GM19438 (cell line): Measurements from ENCODE around the gene CSNK1D.

Experiments
- ATAC-seq: cut with Tn5 transposase; IDR thresholded peaks from one replicate; pipeline ENCODE4 v1.9.1; 2021; ENCODE audit warnings: low read depth; ENCODE audit not compliant: unreplicated experiment

CSNK1D gene

DNA sequence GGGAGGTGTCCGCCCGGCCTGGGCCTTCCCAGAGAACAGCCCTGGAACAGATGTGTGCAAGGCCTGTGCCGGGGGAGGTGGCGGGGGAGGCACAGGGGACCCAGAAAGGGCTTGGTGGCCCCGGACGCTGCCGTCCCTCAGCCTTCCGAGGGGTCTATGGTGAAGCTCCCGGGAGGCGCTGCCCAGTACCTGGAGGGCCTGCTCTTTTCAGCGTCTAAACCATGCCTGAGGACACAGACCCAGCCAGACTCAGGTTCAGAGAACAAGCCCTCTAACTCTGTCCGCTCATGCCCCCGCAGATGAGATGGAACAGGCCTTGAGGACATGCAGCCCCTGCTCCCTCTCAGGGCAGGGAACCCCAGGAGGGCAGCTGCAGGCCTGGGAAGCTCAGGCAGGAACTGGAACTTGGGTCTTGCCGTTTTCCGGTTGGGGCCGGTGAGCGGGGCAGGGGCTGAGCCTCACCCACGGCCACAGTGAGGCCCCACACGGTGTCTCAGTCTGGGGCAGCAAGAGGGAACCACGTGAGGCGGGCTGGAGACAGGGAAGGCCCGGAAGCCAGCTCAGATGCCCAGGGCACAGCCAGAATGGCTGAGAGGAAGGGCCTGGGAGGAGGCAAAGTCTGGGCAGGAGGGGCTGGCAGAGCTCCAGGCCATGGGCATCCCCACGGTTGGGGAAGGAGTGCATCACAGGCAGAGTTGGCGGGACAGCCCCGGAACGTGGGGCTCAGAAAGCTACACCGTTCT is 32.1 kb downstream of the CSNK1D start:
- ATAC-seq = no peak

DNA sequence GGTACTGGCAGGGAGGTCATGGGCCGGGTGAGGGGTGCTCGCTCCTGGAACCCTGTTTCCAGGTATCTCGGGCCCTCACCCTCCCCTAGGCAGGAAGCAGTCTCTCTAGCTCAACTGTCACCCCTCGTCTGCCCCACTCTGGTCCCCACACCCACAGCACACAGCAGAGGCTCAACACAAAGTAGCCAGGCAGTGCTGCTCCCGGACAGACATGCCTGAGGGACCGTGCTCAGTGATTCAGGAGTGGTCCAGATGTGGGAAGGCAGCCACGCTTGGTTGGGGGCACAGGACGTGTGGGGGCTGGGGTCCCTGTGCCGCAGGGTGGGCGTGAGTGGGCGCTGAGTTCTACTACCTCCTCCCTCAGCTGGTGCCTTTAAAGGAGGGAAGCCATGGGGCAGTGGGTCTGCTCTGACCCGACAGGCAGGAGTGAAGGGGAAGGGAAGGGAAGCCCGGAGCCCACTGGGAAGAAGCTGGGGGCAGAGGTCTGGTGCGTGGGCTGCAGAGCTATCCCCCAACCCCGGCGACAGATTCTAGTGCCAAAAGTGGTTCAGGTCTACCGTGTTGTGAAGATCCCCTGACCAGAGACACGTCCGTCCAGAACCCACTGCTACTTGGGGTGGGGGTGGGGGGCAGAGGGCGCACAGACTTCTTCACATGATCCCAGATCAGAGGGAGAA is 32.9 kb downstream of the CSNK1D start:
- ATAC-seq = no peak

DNA sequence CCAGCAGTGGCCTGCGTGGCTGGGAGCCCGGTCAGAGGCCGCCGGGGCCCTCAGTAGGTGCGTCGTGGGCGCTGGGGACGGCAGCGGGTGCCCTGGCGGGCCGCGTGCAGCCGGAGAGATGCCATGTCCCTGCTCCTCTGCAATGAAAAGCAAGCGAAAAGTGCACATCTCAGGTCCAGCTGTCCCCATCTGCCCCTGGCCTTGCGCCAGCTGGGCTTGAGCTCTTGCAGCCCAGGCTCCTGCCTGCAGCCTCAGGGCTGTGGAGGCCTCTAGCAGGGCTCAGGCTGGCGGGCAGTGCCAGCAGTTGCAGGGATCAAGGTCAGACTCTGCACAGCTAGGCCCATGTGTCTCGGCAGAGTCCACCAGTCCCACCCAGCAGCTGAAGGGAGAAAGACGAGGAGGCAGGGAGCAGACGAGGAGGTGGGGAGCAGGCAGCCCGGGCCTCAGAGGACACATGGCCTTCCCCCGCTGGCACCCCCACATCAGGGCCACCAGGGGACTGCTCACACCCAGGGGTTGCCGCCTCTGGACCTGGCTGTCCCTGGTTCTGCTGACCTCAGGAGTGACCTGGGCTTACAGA is 33.5 kb downstream of the CSNK1D start:
- no peak for ATAC-seq

DNA sequence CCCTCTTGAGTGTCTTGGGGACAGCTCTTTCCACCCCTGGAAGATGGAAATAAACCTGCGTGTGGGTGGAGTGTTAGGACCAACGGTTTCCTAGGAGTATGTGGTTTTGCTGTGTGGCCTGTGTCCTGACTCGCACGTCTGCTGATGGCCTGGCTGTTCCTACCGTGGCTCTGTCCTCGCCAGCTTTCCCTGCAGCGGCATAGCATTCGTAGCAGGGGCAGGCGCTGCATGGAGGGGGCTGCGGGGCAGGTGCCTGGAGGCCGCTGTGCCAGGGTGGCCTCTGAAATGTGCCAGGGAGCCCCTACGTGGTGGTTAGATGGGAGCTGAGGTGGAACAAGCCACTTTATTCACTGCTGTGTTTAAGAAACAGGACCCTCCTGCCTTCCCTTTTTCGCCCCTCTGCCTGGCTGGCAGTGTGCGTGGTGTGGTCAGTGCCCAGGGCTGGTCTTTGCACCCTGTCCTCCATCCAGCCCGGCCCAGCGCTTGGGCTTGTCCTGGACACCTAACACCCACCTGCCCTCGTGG is 34.0 kb downstream of the CSNK1D start:
- no peak for ATAC-seq

DNA sequence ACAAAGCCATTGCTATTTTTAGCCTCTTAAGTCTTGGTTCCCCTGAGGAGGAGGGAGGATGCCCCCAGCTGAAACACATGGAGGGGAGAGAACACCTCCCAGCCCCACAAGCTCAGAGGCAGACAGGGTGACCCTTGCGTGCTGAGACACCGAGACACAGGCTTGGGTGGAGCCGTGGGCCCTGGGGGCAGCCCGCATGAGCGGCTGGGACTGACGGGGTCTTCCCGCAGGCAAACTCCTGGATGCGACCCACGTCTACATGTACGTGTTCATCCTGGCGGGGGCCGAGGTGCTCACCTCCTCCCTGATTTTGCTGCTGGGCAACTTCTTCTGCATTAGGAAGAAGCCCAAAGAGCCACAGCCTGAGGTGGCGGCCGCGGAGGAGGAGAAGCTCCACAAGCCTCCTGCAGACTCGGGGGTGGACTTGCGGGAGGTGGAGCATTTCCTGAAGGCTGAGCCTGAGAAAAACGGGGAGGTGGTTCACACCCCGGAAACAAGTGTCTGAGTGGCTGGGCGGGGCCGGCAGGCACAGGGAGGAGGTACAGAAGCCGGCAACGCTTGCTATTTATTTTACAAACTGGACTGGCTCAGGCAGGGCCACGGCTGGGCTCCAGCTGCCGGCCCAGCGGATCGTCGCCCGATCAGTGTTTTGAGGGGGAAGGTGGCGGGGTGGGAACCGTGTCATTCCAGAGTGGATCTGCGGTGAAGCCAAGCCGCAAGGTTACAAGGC is 34.9 kb downstream of the CSNK1D start:
- no peak for ATAC-seq

DNA sequence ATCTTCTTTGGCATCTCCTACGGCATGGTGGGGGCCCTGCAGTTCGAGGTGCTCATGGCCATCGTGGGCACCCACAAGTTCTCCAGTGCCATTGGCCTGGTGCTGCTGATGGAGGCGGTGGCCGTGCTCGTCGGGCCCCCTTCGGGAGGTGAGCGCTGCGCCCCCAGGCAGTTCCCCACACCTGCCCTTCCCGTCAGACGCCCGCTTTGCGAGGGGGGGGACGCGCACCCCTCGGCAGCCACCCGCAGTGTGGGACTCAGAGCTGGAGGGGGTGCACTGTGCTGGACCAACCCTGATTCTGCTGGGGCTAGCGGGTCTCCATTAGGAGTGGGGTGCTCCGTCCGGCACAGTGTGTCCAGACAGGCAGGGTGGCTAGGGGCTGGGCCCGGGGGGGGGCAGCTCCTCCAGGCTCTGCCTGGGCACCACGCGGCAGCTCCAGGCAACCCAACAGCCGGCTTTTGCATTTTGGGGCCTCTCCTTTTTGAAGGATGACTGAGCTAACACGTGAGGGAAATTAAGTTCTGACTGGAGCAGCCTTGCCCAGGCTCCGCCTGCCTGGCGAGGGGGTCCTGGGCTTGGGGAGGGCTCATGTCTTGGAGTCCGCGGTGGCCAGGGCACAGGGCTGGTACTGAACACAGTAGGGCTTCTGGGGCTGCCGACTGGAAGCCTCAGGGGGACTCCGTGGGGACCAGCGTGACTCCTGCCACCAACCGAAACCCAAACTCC is 35.6 kb downstream of the CSNK1D start:
- ATAC-seq = no peak

DNA sequence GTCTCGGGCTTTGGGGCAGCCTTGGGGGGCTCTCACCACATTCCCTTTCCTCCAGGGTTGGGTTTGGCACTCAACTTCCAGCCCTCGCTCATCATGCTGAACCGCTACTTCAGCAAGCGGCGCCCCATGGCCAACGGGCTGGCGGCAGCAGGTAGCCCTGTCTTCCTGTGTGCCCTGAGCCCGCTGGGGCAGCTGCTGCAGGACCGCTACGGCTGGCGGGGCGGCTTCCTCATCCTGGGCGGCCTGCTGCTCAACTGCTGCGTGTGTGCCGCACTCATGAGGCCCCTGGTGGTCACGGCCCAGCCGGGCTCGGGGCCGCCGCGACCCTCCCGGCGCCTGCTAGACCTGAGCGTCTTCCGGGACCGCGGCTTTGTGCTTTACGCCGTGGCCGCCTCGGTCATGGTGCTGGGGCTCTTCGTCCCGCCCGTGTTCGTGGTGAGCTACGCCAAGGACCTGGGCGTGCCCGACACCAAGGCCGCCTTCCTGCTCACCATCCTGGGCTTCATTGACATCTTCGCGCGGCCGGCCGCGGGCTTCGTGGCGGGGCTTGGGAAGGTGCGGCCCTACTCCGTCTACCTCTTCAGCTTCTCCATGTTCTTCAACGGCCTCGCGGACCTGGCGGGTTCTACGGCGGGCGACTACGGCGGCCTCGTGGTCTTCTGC is 36.3 kb downstream of the CSNK1D start:
- ATAC-seq = no peak

DNA sequence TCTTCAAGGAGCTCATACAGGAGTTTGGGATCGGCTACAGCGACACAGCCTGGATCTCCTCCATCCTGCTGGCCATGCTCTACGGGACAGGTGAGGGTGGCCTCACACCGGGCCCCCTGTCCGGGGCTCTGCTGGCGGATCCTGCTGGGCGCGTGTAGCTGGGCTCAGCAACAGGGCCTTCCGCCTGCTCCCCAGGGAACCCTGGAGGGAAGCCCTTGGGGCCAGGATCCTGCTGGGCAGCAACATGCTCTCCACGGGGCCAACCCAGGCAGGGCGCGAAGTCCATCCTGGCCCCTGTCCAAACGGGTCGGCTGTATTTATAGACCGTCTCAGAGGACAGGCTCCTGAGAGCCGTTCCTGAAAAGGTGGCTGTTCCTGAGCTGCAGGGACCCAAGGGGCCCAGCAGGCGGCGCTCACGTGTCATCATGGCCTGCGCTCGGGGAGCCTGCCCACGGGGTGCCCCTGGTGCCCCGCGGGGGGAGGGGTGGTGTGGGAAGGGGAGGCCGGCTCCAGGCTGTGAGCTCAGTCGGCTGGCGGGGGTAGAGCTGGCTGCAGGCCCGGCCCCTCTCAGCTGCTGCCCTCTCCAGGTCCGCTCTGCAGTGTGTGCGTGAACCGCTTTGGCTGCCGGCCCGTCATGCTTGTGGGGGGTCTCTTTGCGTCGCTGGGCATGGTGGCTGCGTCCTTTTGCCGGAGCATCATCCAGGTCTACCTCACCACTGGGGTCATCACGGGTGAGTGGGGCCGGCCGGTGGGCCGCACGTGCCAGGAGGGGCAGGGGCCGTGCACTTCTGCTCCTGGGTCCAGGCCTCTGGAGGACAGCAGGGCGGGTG is 37.1 kb downstream of the CSNK1D start:
- ATAC-seq = no peak

DNA sequence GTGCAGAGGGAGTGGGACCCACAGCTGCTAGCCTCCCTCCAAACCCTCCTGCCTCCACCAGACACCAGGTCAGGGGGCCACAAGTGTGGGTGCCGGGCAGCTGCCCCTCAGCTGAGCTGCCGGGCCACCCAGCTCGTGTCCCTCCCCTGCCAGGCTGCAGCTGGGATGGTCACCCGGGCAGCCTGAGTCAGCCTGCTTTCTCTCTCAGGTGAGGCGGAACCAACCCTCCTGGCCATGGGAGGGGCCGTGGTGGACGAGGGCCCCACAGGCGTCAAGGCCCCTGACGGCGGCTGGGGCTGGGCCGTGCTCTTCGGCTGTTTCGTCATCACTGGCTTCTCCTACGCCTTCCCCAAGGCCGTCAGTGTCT is 37.7 kb downstream of the CSNK1D start:
- no peak for ATAC-seq

DNA sequence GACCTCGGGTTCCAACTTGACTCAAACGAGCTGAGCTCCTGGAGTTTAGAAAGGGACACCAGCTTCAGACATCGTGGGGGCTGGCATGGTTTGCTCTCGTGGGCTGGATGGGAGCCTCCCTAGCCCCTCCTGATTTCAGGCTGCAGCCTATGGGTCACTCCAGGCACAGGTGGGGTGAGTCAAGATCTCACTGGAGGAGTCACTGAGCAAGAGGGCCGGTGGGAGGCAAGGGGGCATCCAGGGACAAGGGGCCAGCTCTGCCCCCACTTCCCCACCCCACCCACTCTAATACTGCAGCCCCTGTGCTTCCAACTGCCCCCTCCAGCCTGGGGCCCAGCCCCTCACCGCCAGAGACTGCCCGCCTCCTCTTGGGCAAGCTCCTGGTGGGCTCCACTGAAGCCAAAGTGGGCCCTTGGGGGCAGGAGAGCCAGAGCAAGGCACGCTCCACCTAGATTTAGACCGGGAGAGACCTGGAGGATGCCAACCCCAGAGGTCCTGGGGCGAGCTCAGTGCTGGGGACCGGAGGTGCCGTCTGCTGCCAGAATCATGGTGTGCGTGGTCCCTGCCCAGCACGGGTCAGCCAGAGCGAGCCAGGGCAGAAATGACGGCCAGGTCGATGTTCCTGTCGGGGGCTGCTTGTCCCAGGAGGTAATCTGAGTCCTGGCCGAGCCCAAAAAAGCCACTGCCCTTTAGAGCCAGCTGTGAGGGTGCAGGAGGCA is 38.3 kb downstream of the CSNK1D start:
- ATAC-seq = no peak

DNA sequence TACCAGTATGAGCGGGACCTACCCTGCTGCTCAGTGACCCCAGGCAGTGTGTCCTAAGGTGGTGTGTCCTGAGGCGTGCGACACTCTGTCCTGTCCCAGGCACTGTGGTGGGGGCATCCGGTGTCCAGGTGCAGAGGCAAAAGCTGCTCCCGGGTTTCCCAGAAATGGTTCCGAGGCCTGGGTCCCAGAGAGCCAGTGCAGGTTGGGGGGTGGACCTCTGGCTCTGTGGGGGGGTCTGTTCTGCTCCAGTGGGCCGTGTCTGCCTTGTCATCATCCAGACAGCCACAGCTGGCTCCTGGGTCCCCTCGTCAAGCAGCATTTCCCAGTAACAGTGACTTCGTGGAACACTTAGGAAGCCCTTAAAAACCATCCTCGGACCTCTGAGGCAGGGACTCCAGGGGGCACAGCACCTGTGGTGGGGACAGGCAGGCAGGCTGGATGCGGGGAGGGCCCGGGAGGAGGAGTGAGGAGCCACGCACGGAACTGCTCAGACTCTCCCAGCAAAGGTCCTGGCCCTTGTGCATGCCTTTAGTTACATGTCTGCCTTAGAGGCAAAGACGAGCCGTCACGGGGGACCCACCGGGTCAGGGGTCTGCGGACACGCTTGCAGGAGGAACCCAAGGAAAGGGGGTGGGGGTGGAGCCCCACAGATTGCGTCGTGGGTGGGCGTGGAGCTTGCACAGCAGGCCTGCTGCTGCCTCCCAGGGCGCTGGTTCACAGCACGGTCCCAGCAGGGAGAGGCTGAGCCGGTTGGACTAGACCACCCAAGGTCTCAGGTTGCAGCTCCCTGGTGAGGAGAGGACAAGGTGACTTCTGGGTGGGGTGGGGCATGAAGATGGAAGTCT is 39.1 kb downstream of the CSNK1D start:
- no peak for ATAC-seq

DNA sequence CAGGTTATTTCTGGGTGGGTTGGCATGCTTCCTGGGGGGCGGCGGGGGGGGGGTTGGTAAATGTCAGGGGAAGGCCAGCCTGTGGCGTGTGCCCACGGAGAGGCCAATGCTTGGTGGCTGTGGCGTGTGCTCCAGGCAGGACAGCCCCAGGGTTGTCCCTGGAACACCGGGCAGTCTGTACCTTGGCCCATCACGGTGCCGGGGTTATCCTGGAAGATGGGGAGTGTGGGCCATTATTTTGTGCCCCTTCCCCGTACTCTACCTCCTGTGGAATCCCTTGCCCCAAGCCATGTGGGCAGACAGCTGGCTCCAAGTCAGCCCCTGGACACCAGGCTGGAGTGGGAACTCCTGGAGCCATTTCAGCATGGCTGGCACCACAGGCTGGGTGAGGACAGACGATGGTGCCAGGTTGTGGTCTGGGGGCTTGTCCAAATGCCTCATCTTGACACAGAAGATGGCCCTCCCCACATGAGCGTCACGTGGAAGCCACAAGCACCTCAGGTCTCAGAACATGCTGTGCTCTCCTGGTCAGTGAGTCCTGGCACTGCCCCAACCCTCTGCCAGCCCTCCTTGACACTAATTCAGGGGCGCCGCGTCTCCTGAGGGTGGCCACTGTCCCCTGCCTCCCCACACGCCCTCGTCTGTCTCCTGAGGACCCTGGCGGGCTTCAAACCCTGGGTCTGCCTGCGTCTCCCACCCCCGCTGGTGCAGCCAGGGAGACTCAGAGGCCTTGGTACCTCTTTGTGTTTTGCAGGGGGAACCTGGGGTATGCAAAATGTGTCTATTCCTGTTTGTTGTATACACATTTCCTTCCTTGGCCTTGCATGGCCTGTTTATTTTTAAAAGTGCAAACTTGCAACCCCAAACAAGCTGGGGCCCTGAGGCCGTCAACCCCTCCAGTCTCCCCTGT is 40.4 kb downstream of the CSNK1D start:
- ATAC-seq = no peak

DNA sequence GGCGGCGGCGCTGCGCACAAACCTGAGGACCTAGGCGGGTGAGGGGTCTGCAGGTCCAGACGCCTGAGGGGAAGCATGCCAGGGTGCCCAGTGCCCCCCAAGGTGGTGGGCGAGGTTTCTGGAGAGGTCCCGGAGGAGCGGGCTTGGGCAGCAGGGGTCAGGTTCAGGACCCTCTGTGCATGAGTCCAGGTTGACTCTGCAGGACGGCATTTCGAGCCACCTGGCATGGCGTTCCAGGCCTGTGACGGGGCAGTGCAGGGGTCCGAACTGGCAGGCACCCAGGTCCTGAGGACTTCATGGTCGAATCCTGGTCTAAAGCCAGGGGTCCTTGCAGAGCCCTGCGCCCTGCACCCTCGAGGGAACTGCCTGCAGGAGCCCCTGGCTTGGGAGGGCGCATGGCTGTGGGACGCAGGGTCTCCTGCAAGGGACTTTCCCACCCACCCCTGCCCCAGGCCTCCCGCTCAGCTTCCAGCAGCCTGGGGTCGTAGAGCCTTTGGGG is 41.1 kb downstream of the CSNK1D start:
- ATAC-seq = no peak

DNA sequence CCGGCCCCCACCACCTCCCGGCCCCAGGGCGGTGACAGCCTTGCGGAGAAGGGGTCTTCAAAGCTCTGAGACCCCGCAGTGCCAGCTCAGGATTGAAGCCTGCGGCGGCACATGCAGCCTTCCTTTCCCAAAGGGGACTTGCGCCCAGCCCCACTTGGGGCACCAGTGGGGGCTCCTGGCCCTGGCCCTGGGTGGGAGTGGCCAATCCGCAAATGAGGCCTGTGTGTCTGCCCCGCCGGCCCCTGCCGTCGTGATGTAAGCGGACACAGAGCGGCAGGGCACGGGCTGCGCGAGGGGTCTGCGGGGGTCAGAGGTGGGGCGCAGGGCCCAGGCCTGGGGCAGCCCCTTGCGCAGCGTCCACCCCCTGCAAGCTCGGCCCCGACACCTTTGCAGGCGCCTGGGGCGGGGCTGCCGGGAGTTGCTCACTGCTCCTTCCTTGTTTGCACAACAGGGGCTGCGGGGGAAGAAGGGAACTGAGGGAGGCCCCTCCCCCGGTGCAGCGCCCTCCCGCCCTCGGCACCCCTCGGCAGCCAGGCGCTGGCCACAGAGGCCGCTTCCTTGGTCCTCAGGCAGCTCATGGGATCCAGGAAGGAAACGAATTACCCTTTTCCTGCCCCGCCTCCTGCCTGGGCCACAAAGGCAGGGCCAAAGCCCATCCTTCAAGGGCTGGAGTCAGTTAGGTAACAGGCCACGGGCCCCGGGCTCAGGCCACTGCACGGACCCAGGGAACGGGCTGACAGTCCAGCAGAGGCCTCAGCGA is 41.8 kb downstream of the CSNK1D start:
- no peak for ATAC-seq

DNA sequence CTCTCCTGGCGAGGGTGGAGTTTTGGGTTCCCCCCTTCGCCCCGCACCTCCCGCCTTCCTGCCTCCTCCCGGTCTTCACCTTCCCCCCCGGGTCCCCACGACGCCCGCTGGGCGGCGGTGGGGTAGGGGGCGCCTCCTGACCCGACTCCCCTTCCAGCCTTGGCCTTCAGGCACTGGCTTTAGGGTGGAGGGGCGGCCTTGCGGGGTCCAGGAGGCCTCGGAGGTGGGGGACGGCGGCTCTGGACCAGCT is 42.3 kb downstream of the CSNK1D start:
- ATAC-seq = no peak
